VCaP (cell line): ENCODE measurements around the gene DCPS.

Experiments used
- H3K27ac ChIP-seq: fragments of 450-650 bp; 2 replicates; pipeline ENCODE4 v1.5.1; 2017
- TF ChIP-seq, protein P1 (sequence below): fragments of 450-650 bp; conservative IDR thresholded peaks from 2 replicates; pipeline ENCODE4 v1.5.1; 2017; ENCODE audit warnings: mild to moderate bottlenecking, moderate library complexity

Gene DCPS

DNA sequence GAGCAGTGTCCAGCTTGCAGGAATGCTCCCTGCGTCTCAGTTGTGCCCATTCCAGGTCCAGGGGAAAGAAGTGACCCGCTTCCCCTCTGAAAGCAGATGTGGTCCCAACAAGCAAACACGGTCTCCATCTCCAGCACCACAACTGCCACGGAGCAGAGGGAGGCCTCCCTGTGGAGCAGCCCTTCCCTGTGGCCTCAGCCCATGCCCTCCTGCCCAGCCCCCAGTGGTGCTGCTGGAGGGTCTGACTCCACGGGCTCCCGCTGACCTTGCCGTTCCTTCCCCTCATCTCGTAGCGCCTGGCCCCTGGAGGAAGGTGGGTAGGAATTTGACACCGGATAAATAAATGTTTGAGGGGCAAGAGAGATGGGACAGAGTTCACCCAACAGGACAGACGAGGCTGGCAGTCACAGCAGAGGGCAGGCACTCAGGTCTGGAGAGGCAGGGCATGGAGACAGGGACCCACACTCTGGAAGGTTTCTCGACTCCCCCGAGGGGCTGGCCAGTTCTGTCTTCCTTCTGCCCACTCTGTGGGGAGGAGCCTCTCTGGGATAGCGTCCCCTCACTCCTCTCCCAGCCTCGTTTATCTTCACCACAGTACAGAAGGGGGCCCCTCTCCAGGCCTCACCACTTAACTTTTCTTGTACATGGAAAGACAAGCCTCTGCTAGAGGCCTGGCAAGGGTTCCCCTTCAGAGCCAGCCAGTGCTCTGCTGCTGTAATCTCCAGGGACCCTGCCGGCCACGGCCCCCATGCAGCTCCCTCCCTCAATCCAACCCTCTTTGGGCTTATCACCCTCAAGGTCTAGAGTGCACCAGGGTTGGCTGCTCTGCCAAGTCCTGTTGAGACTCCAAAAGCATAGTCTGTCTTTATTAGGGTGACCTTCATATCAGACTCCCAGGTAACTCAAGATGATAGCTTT is 44.1 kb downstream of the DCPS start:
- TF ChIP-seq, protein P1, sequence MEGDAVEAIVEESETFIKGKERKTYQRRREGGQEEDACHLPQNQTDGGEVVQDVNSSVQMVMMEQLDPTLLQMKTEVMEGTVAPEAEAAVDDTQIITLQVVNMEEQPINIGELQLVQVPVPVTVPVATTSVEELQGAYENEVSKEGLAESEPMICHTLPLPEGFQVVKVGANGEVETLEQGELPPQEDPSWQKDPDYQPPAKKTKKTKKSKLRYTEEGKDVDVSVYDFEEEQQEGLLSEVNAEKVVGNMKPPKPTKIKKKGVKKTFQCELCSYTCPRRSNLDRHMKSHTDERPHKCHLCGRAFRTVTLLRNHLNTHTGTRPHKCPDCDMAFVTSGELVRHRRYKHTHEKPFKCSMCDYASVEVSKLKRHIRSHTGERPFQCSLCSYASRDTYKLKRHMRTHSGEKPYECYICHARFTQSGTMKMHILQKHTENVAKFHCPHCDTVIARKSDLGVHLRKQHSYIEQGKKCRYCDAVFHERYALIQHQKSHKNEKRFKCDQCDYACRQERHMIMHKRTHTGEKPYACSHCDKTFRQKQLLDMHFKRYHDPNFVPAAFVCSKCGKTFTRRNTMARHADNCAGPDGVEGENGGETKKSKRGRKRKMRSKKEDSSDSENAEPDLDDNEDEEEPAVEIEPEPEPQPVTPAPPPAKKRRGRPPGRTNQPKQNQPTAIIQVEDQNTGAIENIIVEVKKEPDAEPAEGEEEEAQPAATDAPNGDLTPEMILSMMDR, result no peak
- H3K27ac ChIP-seq, result no peak overlapping the region

DNA sequence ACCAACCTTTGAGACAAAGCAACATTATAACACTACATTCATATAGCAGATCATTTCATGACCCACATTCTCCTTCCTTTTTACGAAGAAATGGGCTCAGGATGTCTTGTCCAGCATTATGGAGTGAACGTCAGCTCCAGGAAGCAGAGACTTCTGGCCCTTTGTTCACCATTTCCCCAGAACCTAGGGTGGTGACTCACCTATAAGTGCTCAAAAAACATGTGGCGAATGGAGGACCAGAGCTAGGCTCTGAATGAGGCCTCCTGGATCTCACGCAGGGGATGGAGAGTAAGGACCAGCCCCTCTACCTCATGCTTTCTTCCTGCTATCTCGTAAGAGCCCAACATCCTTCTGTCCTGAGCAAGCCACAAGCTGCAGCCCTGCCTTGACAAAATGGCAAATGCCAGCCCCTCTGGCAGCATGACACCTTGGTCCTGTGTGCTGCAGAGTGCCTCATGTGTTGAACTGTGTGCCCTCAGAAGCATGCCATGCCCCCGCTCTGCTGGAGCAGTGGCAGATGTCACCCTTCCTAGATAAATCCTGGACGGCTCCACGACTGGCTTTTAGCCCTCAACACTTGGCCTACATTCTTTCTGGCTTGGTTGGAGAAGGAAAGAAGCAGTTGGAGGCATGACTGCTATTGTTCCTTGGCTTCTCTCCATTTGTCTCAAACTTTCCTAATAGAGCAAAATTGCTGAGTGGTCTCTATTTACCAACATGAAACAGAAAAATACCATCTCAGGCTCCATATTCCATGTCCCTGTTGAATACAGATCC is 45.1 kb downstream of the DCPS start:
- TF ChIP-seq, protein P1, result no peak
- H3K27ac ChIP-seq, result no peak overlapping the region

DNA sequence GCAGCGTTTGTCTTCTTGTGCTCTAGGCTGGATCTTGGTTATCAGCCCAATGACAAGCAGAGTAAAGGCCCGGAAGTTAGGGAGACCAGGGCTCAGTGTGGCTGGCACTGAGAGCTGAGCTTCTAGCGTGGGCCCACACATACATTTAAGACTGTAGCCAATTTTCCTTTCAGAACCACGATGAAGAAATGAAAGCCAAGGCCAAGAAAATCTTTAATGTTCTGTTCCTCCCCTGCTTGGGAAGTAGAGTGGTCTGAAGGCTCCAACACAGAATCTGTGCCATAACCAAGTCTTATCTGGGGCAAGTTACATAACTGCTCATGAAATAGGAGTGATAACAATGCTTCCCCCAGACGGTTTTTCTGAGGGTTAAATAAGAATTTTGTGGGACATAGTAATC is 47.0 kb downstream of the DCPS start:
- H3K27ac ChIP-seq, result no peak overlapping the region
- TF ChIP-seq, protein P1, result no peak

- no peak overlapping the region for H3K27ac ChIP-seq
Observed at GRCh38 chr11:126352163-126352562, 48.3 kb downstream of the DCPS start.

DNA sequence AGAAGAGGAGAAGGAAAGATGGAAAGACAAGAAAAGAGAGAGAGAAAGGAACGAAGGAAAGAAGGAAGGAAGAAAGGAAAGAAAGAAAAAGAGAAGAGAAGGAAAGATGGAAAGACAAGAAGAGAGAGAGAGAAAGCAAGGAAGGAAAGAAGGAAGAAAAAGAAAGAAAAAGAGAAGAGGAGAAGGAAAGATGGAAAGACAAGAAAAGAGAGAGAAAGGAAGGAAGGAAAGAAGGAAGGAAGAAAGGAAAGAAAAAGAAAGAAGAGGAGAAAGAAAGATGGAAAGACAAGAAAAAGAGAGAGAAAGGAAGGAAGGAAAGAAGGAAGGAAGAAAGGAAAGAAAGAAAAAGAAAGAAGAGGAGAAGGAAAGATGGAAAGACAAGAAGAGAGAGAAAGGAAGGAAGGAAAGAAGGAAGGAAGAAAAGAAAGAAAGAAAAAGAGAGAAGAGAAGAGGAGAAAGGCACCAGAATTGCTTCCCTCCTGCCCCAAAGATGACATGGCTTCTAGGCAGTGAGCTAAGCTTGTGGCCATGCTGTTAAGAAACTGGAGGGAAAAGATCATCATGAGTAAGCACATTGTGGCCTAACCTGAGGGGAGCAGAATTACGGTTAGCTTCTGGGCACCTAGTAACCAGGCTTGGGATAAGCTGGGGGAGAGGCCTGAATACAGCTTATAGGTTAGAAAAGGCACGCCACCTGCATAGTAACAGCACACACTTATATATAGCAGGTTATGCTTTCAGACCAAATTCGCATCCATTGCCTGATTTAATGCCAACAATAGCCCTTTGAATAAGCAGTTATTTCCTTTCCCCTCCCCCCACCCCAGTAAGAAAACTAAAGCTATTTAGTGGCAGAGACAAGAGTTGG is 49.3 kb downstream of the DCPS start:
- TF ChIP-seq, protein P1, result no peak

More at GRCh38 chr11:126352163-126352562, 48.3 kb downstream of the DCPS start:
- TF ChIP-seq, protein P1, result no peak

GRCh38 chr11:126354631-126355323 is 50.9 kb downstream of the DCPS start:
- TF ChIP-seq, protein P1, result no peak
- H3K27ac ChIP-seq, result peak overlapping the region; percentile 89

More for the DNA sequence above, 49.3 kb downstream of the DCPS start:
- H3K27ac ChIP-seq, result no peak overlapping the region
